Lower lobe of right lung (tissue), 2 donors: ENCODE data around the gene SRGAP1. TPM values are rescaled to one million over a fixed set of nuclear protein-coding genes. Genes with fewer than 3 reads are reported as not detected.

Experiments used
- ATAC-seq, 2 donors: fragments of 200-7000 bp; cut with Tn5 transposase; one replicate each; pipeline ENCODE4 v1.9.1; 2020 to 2022; ENCODE audit warnings: mild to moderate bottlenecking in 2 of 2, moderate library complexity in 2 of 2
- DNase-seq: peaks from one replicate; pipeline ENCODE4 v3.0.0-alpha.2; 2020
- H3K27ac ChIP-seq: fragments of 200-600 bp; one replicate; pipeline ENCODE4 v1.8.0; 2022
- H3K27me3 ChIP-seq: fragments of 200-600 bp; one replicate; pipeline ENCODE4 v1.8.0; 2022; ENCODE audit warnings: low read depth
- H3K36me3 ChIP-seq: fragments of 200-600 bp; one replicate; pipeline ENCODE4 v1.8.0; 2022; ENCODE audit warnings: mild to moderate bottlenecking
- H3K4me1 ChIP-seq: fragments of 200-600 bp; one replicate; pipeline ENCODE4 v1.8.0; 2022
- H3K4me3 ChIP-seq: fragments of 200-600 bp; one replicate; pipeline ENCODE4 v1.8.0; 2022; ENCODE audit warnings: mild to moderate bottlenecking
- H3K9me3 ChIP-seq: fragments of 200-600 bp; one replicate; pipeline ENCODE4 v1.8.0; 2022
- CTCF ChIP-seq: fragments of 200-600 bp; IDR thresholded peaks from one replicate; pipeline ENCODE4 v1.8.0; 2022; ENCODE audit warnings: antibody characterized with exemption, mild to moderate bottlenecking
- intact Hi-C: fragments of 100-400 bp; cut with DNase I; formaldehyde crosslinking; loops from one replicate; pipeline ENCODE4 v1.11.0; 2022
- total RNA-seq: library from RNA; stranded (reverse); fragmentation: NEBNext Ultra II Directional; extraction: Animal tissue kit (Norgen Biotek cat#: 25700); gene quantifications from one replicate; pipeline ENCODE4 v1.2.1, GENCODE V29; 2021
- donor health status: DM: no; HTN: yes; CAD: no; lungs with severe emphysema.

SRGAP1 gene
- total RNA-seq, 1 donor from 2014 or later = 6.7 TPM

GRCh38 chr12:63906876-63907275 lies 62.4 kb downstream of the SRGAP1 start:
- no peaks in the 10 kb centered on the region for H3K27me3 ChIP-seq
- H3K27ac ChIP-seq = no peak overlapping the region
- TF ChIP-seq CTCF = no peak
- no peak overlapping the region for H3K4me3 ChIP-seq
- no peaks in the 10 kb centered on the region for H3K9me3 ChIP-seq
- no peak for ATAC-seq
- DNase-seq = no peak
- no peaks in the 10 kb centered on the region for H3K36me3 ChIP-seq
- intact Hi-C loops = no loop called here
- H3K4me1 ChIP-seq = no peaks in the 10 kb centered on the region

- Histone ChIP-seq H3K27ac (no peak overlapping the region), H3K9me3 (no peaks in the 10 kb centered on the region), H3K36me3 (no peaks in the 10 kb centered on the region), H3K4me3 (no peak overlapping the region), H3K27me3 (no peaks in the 10 kb centered on the region), H3K4me1 (no peaks in the 10 kb centered on the region)
- ATAC-seq (no peak), DNase-seq (no peak)
- TF ChIP-seq CTCF = no peak
- intact Hi-C loops = no loop called here
Measured at GRCh38 chr12:63907561-63907960, 63.1 kb downstream of the SRGAP1 start.

DNA sequence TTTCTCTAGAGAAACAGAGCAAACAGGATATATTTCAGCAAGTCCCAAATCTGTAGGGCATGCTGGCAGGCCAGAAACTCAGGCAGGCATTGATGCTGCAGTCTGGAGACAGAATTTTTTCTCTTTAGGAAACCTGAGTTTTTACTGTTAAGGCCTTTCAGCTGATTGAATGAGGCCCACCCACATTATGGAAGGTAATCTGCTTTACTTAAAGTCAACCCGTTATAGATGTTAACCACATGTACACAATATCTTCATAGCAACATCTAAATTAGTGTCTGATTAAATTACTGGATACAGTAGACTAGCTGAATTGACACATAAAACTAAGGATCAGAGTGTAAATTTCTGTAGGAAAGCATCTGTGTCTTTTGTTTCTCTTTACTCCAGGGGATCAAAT lies 65.2 kb downstream of the SRGAP1 start:
- Histone ChIP-seq H3K4me1 (no peaks in the 10 kb centered on the region), H3K27ac (no peak overlapping the region), H3K27me3 (no peaks in the 10 kb centered on the region), H3K36me3 (no peaks in the 10 kb centered on the region), H3K9me3 (no peaks in the 10 kb centered on the region), H3K4me3 (no peak overlapping the region)
- DNase-seq = no peak
- intact Hi-C loops = no loop called here
- TF ChIP-seq CTCF = no peak
- ATAC-seq = no peak

DNA sequence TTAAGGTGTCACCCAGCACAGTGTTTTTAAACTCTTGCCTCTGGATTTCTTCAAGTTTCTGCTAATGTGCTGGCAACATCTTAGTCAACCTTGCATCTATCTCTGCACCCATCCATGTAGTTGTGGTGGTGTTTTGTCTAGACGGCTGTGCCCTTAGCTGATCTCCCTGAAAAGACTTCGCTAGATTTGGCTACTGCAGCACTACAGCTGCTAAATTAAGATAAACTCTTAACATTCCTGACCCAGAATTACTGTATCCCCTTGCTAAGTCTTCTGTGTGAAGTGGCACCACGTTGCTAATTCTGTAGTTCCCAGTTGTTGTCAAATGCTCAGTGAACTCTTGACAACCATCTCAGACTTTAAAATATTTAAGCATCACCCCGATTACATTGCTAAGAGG lies 66.8 kb downstream of the SRGAP1 start:
- intact Hi-C loops = no loop called here
- no peak overlapping the region for H3K4me3 ChIP-seq
- no peak for DNase-seq
- H3K36me3 ChIP-seq = no peaks in the 10 kb centered on the region
- no peak for ATAC-seq
- H3K27me3 ChIP-seq = no peaks in the 10 kb centered on the region
- no peaks in the 10 kb centered on the region for H3K9me3 ChIP-seq
- H3K4me1 ChIP-seq = peaks cover 5% of the 10 kb centered on the region
- H3K27ac ChIP-seq = no peak overlapping the region
- no peak for TF ChIP-seq CTCF

- H3K4me3 ChIP-seq = no peak overlapping the region
- no peak overlapping the region for H3K27ac ChIP-seq
- ATAC-seq = no peak
- no peaks in the 10 kb centered on the region for H3K36me3 ChIP-seq
- H3K27me3 ChIP-seq = no peaks in the 10 kb centered on the region
- no peaks in the 10 kb centered on the region for H3K9me3 ChIP-seq
- intact Hi-C loops = no loop called here
- DNase-seq = no peak
- no peak for TF ChIP-seq CTCF
- H3K4me1 ChIP-seq = peaks cover 18% of the 10 kb centered on the region
Measured at GRCh38 chr12:63912651-63913050, 68.2 kb downstream of the SRGAP1 start.

GRCh38 chr12:63913929-63914328 lies 69.4 kb downstream of the SRGAP1 start:
- no peak for ATAC-seq
- H3K4me3 ChIP-seq = no peak overlapping the region
- peaks cover 28% of the 10 kb centered on the region for H3K4me1 ChIP-seq
- H3K9me3 ChIP-seq = no peaks in the 10 kb centered on the region
- intact Hi-C loops = no loop called here
- DNase-seq = no peak
- H3K36me3 ChIP-seq = no peaks in the 10 kb centered on the region
- no peak overlapping the region for H3K27ac ChIP-seq
- no peak for TF ChIP-seq CTCF
- no peaks in the 10 kb centered on the region for H3K27me3 ChIP-seq
